ENCODE results near the gene TMEM30A.

TMEM30A gene

GRCh38 chr6:75284632-75285282, at the start of gene TMEM30A:
TSS of gene TMEM30A (minus strand) at chr6:75284792. CDS start at chr6:75284638, 154 bp downstream.
- Histone ChIP-seq H3K27me3 (ENCODE audit: control insufficient read depth in 2 of 2, insufficient read depth in 2 of 2, low read length in 2 of 2) (no peaks in the 10 kb centered on the region), H3K9me3 (ENCODE audit: control insufficient read depth in 2 of 2, low read length in 2 of 2) (no peaks in the 10 kb centered on the region), H3K9ac (ENCODE audit: low read depth in 1 of 2, low read length in 2 of 2) (peak within 1 kb of the TSS; percentile 95), H3K27ac (ENCODE audit: low read depth in 2 of 2, low read length in 2 of 2) (peak within 1 kb of the TSS; percentile 83 to 87), H3K4me3 (ENCODE audit: low read length in 2 of 2) (peak within 1 kb of the TSS; percentile 88 to 99), H3K4me1 (ENCODE audit: control insufficient read depth in 2 of 2, insufficient read depth in 2 of 2, low read length in 2 of 2) (peaks cover 3 to 6% of the 10 kb centered on the region in 2 donors), H3K36me3 (ENCODE audit: control insufficient read depth in 2 of 2, insufficient read depth in 2 of 2, low read length in 2 of 2) (no peaks in the 10 kb centered on the region)

GRCh38 chr6:75333676-75334200, 49.1 kb upstream of the TMEM30A start:
- Histone ChIP-seq H3K36me3 (ENCODE audit: control insufficient read depth in 2 of 2, insufficient read depth in 2 of 2, low read length in 2 of 2) (no peaks in the 10 kb centered on the region), H3K27ac (ENCODE audit: low read depth in 2 of 2, low read length in 2 of 2) (no peak overlapping the region), H3K27me3 (ENCODE audit: control insufficient read depth in 2 of 2, insufficient read depth in 2 of 2, low read length in 2 of 2) (no peaks in the 10 kb centered on the region), H3K9ac (ENCODE audit: low read depth in 1 of 2, low read length in 2 of 2) (no peak overlapping the region), H3K4me3 (ENCODE audit: low read length in 2 of 2) (no peak overlapping the region), H3K4me1 (ENCODE audit: control insufficient read depth in 2 of 2, insufficient read depth in 2 of 2, low read length in 2 of 2) (no peaks in the 10 kb centered on the region), H3K9me3 (ENCODE audit: control insufficient read depth in 2 of 2, low read length in 2 of 2) (no peaks in the 10 kb centered on the region)

GRCh38 chr6:75331151-75331550, 46.6 kb upstream of the TMEM30A start:
- H3K4me1 ChIP-seq (ENCODE audit: control insufficient read depth in 2 of 2, insufficient read depth in 2 of 2, low read length in 2 of 2), result no peaks in the 10 kb centered on the region
- H3K4me3 ChIP-seq (ENCODE audit: low read length in 2 of 2), result no peak overlapping the region
- H3K9ac ChIP-seq (ENCODE audit: low read depth in 1 of 2, low read length in 2 of 2), result no peak overlapping the region
- H3K9me3 ChIP-seq (ENCODE audit: control insufficient read depth in 2 of 2, low read length in 2 of 2), result no peaks in the 10 kb centered on the region
- no peaks in the 10 kb centered on the region for H3K36me3 ChIP-seq (ENCODE audit: control insufficient read depth in 2 of 2, insufficient read depth in 2 of 2, low read length in 2 of 2)
- H3K27ac ChIP-seq (ENCODE audit: low read depth in 2 of 2, low read length in 2 of 2), result no peak overlapping the region
- no peaks in the 10 kb centered on the region for H3K27me3 ChIP-seq (ENCODE audit: control insufficient read depth in 2 of 2, insufficient read depth in 2 of 2, low read length in 2 of 2)

- no peak overlapping the region for H3K4me3 ChIP-seq (ENCODE audit: low read length in 2 of 2)
- H3K27me3 ChIP-seq (ENCODE audit: control insufficient read depth in 2 of 2, insufficient read depth in 2 of 2, low read length in 2 of 2), result no peaks in the 10 kb centered on the region
- H3K27ac ChIP-seq (ENCODE audit: low read depth in 2 of 2, low read length in 2 of 2), result no peak overlapping the region
- H3K4me1 ChIP-seq (ENCODE audit: control insufficient read depth in 2 of 2, insufficient read depth in 2 of 2, low read length in 2 of 2), result no peaks in the 10 kb centered on the region
- H3K9ac ChIP-seq (ENCODE audit: low read depth in 1 of 2, low read length in 2 of 2), result no peak overlapping the region
- no peaks in the 10 kb centered on the region for H3K9me3 ChIP-seq (ENCODE audit: control insufficient read depth in 2 of 2, low read length in 2 of 2)
- H3K36me3 ChIP-seq (ENCODE audit: control insufficient read depth in 2 of 2, insufficient read depth in 2 of 2, low read length in 2 of 2), result no peaks in the 10 kb centered on the region
Observed at GRCh38 chr6:75329703-75330102, 45.1 kb upstream of the TMEM30A start.

- Histone ChIP-seq H3K9me3 (ENCODE audit: control insufficient read depth in 2 of 2, low read length in 2 of 2) (no peaks in the 10 kb centered on the region), H3K36me3 (ENCODE audit: control insufficient read depth in 2 of 2, insufficient read depth in 2 of 2, low read length in 2 of 2) (no peaks in the 10 kb centered on the region), H3K27me3 (ENCODE audit: control insufficient read depth in 2 of 2, insufficient read depth in 2 of 2, low read length in 2 of 2) (no peaks in the 10 kb centered on the region), H3K9ac (ENCODE audit: low read depth in 1 of 2, low read length in 2 of 2) (no peak overlapping the region), H3K4me1 (ENCODE audit: control insufficient read depth in 2 of 2, insufficient read depth in 2 of 2, low read length in 2 of 2) (no peaks in the 10 kb centered on the region), H3K27ac (ENCODE audit: low read depth in 2 of 2, low read length in 2 of 2) (no peak overlapping the region), H3K4me3 (ENCODE audit: low read length in 2 of 2) (no peak overlapping the region)
Observed at GRCh38 chr6:75327807-75328206, 43.2 kb upstream of the TMEM30A start.

GRCh38 chr6:75326557-75327258, 42.1 kb upstream of the TMEM30A start:
- Histone ChIP-seq H3K9ac (ENCODE audit: low read depth in 1 of 2, low read length in 2 of 2) (no peak overlapping the region), H3K27me3 (ENCODE audit: control insufficient read depth in 2 of 2, insufficient read depth in 2 of 2, low read length in 2 of 2) (no peaks in the 10 kb centered on the region), H3K4me1 (ENCODE audit: control insufficient read depth in 2 of 2, insufficient read depth in 2 of 2, low read length in 2 of 2) (no peaks in the 10 kb centered on the region), H3K9me3 (ENCODE audit: control insufficient read depth in 2 of 2, low read length in 2 of 2) (no peaks in the 10 kb centered on the region), H3K27ac (ENCODE audit: low read depth in 2 of 2, low read length in 2 of 2) (no peak overlapping the region), H3K36me3 (ENCODE audit: control insufficient read depth in 2 of 2, insufficient read depth in 2 of 2, low read length in 2 of 2) (no peaks in the 10 kb centered on the region), H3K4me3 (ENCODE audit: low read length in 2 of 2) (no peak overlapping the region)

- Histone ChIP-seq H3K9ac (ENCODE audit: low read depth in 1 of 2, low read length in 2 of 2) (no peak overlapping the region), H3K27me3 (ENCODE audit: control insufficient read depth in 2 of 2, insufficient read depth in 2 of 2, low read length in 2 of 2) (no peaks in the 10 kb centered on the region), H3K27ac (ENCODE audit: low read depth in 2 of 2, low read length in 2 of 2) (no peak overlapping the region), H3K4me3 (ENCODE audit: low read length in 2 of 2) (no peak overlapping the region), H3K36me3 (ENCODE audit: control insufficient read depth in 2 of 2, insufficient read depth in 2 of 2, low read length in 2 of 2) (no peaks in the 10 kb centered on the region), H3K9me3 (ENCODE audit: control insufficient read depth in 2 of 2, low read length in 2 of 2) (no peaks in the 10 kb centered on the region), H3K4me1 (ENCODE audit: control insufficient read depth in 2 of 2, insufficient read depth in 2 of 2, low read length in 2 of 2) (no peaks in the 10 kb centered on the region)
Observed at GRCh38 chr6:75318900-75319299, 34.3 kb upstream of the TMEM30A start.

- Histone ChIP-seq H3K9me3 (ENCODE audit: control insufficient read depth in 2 of 2, low read length in 2 of 2) (no peaks in the 10 kb centered on the region), H3K27ac (ENCODE audit: low read depth in 2 of 2, low read length in 2 of 2) (no peak overlapping the region), H3K4me1 (ENCODE audit: control insufficient read depth in 2 of 2, insufficient read depth in 2 of 2, low read length in 2 of 2) (no peaks in the 10 kb centered on the region), H3K27me3 (ENCODE audit: control insufficient read depth in 2 of 2, insufficient read depth in 2 of 2, low read length in 2 of 2) (no peaks in the 10 kb centered on the region), H3K4me3 (ENCODE audit: low read length in 2 of 2) (no peak overlapping the region), H3K9ac (ENCODE audit: low read depth in 1 of 2, low read length in 2 of 2) (no peak overlapping the region), H3K36me3 (ENCODE audit: control insufficient read depth in 2 of 2, insufficient read depth in 2 of 2, low read length in 2 of 2) (no peaks in the 10 kb centered on the region)
Observed at GRCh38 chr6:75317503-75318206, 33.1 kb upstream of the TMEM30A start.

GRCh38 chr6:75315978-75316377, 31.4 kb upstream of the TMEM30A start:
- no peaks in the 10 kb centered on the region for H3K4me1 ChIP-seq (ENCODE audit: control insufficient read depth in 2 of 2, insufficient read depth in 2 of 2, low read length in 2 of 2)
- H3K4me3 ChIP-seq (ENCODE audit: low read length in 2 of 2), result no peak overlapping the region
- no peak overlapping the region for H3K9ac ChIP-seq (ENCODE audit: low read depth in 1 of 2, low read length in 2 of 2)
- H3K27me3 ChIP-seq (ENCODE audit: control insufficient read depth in 2 of 2, insufficient read depth in 2 of 2, low read length in 2 of 2), result no peaks in the 10 kb centered on the region
- no peak overlapping the region for H3K27ac ChIP-seq (ENCODE audit: low read depth in 2 of 2, low read length in 2 of 2)
- H3K36me3 ChIP-seq (ENCODE audit: control insufficient read depth in 2 of 2, insufficient read depth in 2 of 2, low read length in 2 of 2), result no peaks in the 10 kb centered on the region
- H3K9me3 ChIP-seq (ENCODE audit: control insufficient read depth in 2 of 2, low read length in 2 of 2), result no peaks in the 10 kb centered on the region
